Activated gamma-delta T cell treated with Interleukin-2 at 50 U/mL for 16 hours (primary cell): ENCODE data around the gene CCDC89.
A peak's percentile ranks its signal among the peaks of the same experiment; 100 is the strongest.

ENCODE experiments used
- DNase-seq: peaks from one replicate; pipeline ENCODE4 v3.0.0-alpha.2; 2020

Gene CCDC89

DNA sequence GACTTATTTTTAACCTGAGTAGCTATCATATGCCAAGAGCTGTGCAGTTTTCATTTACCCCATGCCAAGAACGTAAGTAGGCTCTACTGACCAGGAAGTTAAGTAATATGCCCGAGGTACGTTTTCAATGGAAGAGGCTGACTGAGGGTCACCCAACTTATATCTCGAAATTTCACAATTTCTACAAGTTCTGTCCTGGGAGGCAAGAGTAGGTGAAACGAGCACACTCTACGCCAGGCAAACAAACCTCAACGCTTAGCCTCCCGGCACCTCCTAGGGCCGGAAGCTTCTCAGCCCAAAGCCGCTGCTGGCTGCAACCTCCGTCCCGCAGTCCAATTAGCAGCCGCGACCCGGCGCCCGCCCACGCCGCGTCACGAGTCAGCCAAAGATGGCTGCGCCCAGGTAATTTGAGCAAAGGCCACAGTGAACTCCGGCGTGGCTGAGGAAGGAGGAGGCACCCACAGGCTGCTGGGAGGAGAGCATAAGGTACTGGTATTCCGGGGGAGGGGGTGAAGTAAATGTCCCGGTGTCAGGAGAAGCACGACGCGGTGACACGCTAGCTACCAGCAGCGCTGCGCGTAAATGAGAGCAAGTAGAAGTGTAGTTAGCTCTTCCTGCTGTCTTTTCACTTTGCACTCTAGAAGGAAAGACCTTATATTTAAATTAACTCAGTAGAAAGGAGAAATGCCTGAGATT lies 38.2 kb downstream of the CCDC89 start, which contains the start of gene TMEM126A:
TMEM126A (plus strand) TSS at position 364 of the 696 bp plus-strand sequence. CDS start 2,289 bp downstream, outside the sequence.
- peak; percentile 86 for DNase-seq

DNA sequence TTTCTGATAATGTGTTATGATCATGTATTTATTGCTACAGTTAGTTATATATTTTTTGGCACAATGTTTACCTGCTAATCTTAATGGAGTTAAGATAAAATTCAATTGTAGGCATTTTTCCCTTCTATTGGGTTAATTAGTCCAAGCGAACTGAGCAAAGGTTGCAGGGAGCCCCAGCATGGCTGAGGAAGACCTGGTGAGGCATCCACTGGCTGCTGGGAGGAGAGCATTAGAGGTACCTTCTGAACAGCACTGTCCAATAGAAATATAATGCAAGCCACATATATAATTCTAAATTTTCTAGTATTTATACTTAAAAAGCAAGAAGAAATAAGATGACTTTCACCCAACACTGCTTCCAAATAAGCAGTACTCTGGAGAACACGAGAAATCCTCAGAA lies 38.9 kb downstream of the CCDC89 start:
- DNase-seq, result no peak

DNA sequence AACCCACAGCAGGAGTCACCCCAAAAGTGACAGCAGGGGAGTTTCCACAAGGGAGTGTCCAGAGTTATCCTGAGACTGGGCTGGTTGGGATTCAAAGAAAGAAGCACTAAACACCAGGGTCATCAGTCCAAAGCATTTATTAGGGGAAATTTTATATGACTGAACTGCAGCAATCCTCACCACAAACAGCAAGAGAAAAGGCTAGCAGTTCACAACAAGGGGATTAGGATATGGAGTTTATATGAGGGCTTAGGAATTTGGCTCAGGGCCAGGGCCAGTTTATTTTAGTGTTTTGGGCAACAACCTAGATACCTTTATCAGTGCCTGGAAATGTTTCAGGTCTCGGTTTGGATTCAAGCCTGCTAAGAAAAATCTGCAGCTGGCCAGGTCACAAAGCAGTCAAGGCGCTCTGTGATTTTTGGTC lies 42.8 kb downstream of the CCDC89 start:
- DNase-seq, result no peak

DNA sequence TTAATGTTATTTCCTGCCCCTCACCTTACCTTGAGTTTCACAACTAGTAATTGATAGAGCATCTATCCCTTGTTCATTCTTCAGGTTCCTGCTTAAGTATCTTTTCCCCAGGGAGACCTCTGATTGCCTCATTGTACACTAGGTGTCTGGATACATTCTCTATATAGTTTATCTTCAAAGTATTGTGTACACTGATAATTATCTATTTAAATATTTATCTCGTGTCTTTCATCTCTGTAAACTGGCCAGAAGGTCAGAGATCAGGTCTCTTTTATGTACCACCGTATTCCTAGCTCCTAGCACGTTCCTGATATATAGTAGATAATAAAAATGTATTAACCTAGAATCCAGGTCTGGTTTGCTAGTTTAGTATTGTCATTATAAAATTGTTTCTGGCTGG lies 51.2 kb downstream of the CCDC89 start:
- no peak for DNase-seq
